ENCODE measurements around the gene CALHM2. TPM values are rescaled to one million over a fixed set of nuclear protein-coding genes. Genes with fewer than 3 reads are reported as not detected.
"Not testable (repeated sequence)": the region's sequence is repeated elsewhere in the genome, so short reads cannot be mapped to it uniquely, and the experiment has no call there.

Gene CALHM2
- total RNA-seq, 1 donor from 2014 or later = 15.2 TPM

- intact Hi-C loops (cut with DNase I) = no loop called here
- DNase-seq (ENCODE audit: missing footprints) (no peak), ATAC-seq (no peak)
Observed at GRCh38 chr10:103431902-103432301, 20.3 kb downstream of the CALHM2 start.

- no peak for DNase-seq (ENCODE audit: missing footprints)
- ATAC-seq = no peak
- intact Hi-C loops (cut with DNase I) = no loop called here
Observed at GRCh38 chr10:103429647-103430046, 22.5 kb downstream of the CALHM2 start.

- intact Hi-C loops (cut with DNase I) = no loop called here
- ATAC-seq = no peak
- no peak for DNase-seq (ENCODE audit: missing footprints)
Observed at GRCh38 chr10:103428989-103429643, 23.1 kb downstream of the CALHM2 start.

- intact Hi-C loops (cut with DNase I) = no loop called here
- no peak for ATAC-seq
- DNase-seq (ENCODE audit: missing footprints) = no peak
Observed at GRCh38 chr10:103427866-103428265, 24.3 kb downstream of the CALHM2 start.

- intact Hi-C loops (cut with DNase I) = no loop called here
- DNase-seq (ENCODE audit: missing footprints) (no peak), ATAC-seq (no peak)
Observed at GRCh38 chr10:103423748-103424147, 28.4 kb downstream of the CALHM2 start.

GRCh38 chr10:103419101-103419500 is 33.1 kb downstream of the CALHM2 start:
- no peak for ATAC-seq
- intact Hi-C loops (cut with DNase I) = loop anchor here (5.0 kb wide), 1 partner anchor 173 kb away; no protein-coding TSS in a partner anchor
- DNase-seq (ENCODE audit: missing footprints) = no peak

GRCh38 chr10:103417601-103418000 is 34.6 kb downstream of the CALHM2 start:
- DNase-seq (ENCODE audit: missing footprints) (no peak), ATAC-seq (no peak)
- intact Hi-C loops (cut with DNase I) = loop anchor here (5.0 kb wide), 1 partner anchor 175 kb away; no protein-coding TSS in a partner anchor

GRCh38 chr10:103417148-103417469 is 35.1 kb downstream of the CALHM2 start:
- intact Hi-C loops (cut with DNase I) = loop anchor here (5.0 kb wide), 1 partner anchor 175 kb away; no protein-coding TSS in a partner anchor
- not testable (repeated sequence) for ATAC-seq; DNase-seq (ENCODE audit: missing footprints)

GRCh38 chr10:103416436-103417147 is 35.6 kb downstream of the CALHM2 start:
- intact Hi-C loops (cut with DNase I) = loop anchor here (5.0 kb wide), 1 partner anchor 176 kb away; no protein-coding TSS in a partner anchor
- ATAC-seq (peak; percentile 58), DNase-seq (ENCODE audit: missing footprints) (no peak)

GRCh38 chr10:103415581-103415980 is 36.6 kb downstream of the CALHM2 start:
- ATAC-seq (no peak), DNase-seq (ENCODE audit: missing footprints) (no peak)

GRCh38 chr10:103413564-103413963 is 38.6 kb downstream of the CALHM2 start:
- ATAC-seq (no peak), DNase-seq (ENCODE audit: missing footprints) (no peak)
- intact Hi-C loops (cut with DNase I) = no loop called here

More at GRCh38 chr10:103415581-103415980, 36.6 kb downstream of the CALHM2 start:
- intact Hi-C loops (cut with DNase I) = loop anchor here (5.0 kb wide), 1 partner anchor 177 kb away; no protein-coding TSS in a partner anchor

GRCh38 chr10:103397191-103397825 is 54.9 kb downstream of the CALHM2 start:
- DNase-seq (ENCODE audit: missing footprints) = no peak
- intact Hi-C loops (cut with DNase I) = no loop called here
- ATAC-seq = no peak

- no peak for ATAC-seq
Observed at GRCh38 chr10:103396789-103397087, 55.4 kb downstream of the CALHM2 start.

More at GRCh38 chr10:103396789-103397087, 55.4 kb downstream of the CALHM2 start:
- DNase-seq (ENCODE audit: missing footprints) = no peak
- intact Hi-C loops (cut with DNase I) = loop anchor here (1.0 kb wide), 1 partner anchor 29 kb away; the partner anchor contains the start of gene TAF5

Other genes with a start within 250 kb of the CALHM2 start
- gene RPEL1, start 206.5 kb downstream of the CALHM2 start, total RNA-seq = not detected
- not detected for gene INA, start 175.2 kb downstream of the CALHM2 start, total RNA-seq
- gene PCGF6, start 101.2 kb downstream of the CALHM2 start, total RNA-seq = 6.2 TPM
- gene TAF5, start 84.4 kb downstream of the CALHM2 start, total RNA-seq = 3.1 TPM
- gene ATP5MK, start 55.9 kb downstream of the CALHM2 start, total RNA-seq = 1,179 TPM
- 12.1 TPM for gene PDCD11, start 55.7 kb downstream of the CALHM2 start, total RNA-seq
- gene CALHM1, start 6.5 kb upstream of the CALHM2 start, total RNA-seq = not detected
- not detected for gene CALHM3, start 26.9 kb upstream of the CALHM2 start, total RNA-seq
- gene NEURL1, start 41.3 kb upstream of the CALHM2 start, total RNA-seq = 0.05 TPM